Natural killer cell treated with Interleukin-12 subunit alpha and Interleukin-12 subunit beta and Interleukin-15 and Interleukin-18, amount 100 ng/mL, for 72 hours (primary cell): ENCODE measurements around the gene TMEM184A. TPM values are rescaled to one million over a fixed set of nuclear protein-coding genes. Genes with fewer than 3 reads are reported as not detected.
A peak's percentile ranks its signal among the peaks of the same experiment; 100 is the strongest.
"Not testable (repeated sequence)": the region's sequence is repeated elsewhere in the genome, so short reads cannot be mapped to it uniquely, and the experiment has no call there.

Source experiments
- ATAC-seq, 2 donors: fragments of 150-1000 bp; cut with Tn5 transposase in 1 of 2; sonication (Bioruptor Pico), chemical (Tn5 transposase) in 1 of 2; 2 replicates each; pipeline ENCODE4 v1.10.0; 2021
- DNase-seq: peaks from one replicate; pipeline ENCODE4 v3.0.0; 2022; ENCODE audit warnings: low spot score
- H3K27ac Mint-ChIP-seq, 2 donors: 1 replicate in 1 of 2; 2 replicates in 1 of 2; pipeline ENCODE4 v1.8.0; 2022; ENCODE audit warnings: mixed read lengths in 2 of 2, mild to moderate bottlenecking in 1 of 2, moderate library complexity in 1 of 2
- H3K27me3 Mint-ChIP-seq, 2 donors: 1 replicate in 1 of 2; 2 replicates in 1 of 2; pipeline ENCODE4 v1.8.0; 2022; ENCODE audit warnings: mixed read lengths in 2 of 2
- H3K36me3 Mint-ChIP-seq: one replicate; pipeline ENCODE4 v1.8.0; 2022; ENCODE audit warnings: mixed read lengths
- H3K4me1 Mint-ChIP-seq, 2 donors: 1 replicate in 1 of 2; 2 replicates in 1 of 2; pipeline ENCODE4 v1.8.0; 2022; ENCODE audit warnings: low read depth in 2 of 2, mixed read lengths in 2 of 2, mild to moderate bottlenecking in 1 of 2
- H3K4me3 Mint-ChIP-seq: one replicate; pipeline ENCODE4 v1.8.0; 2022; ENCODE audit warnings: mixed read lengths
- H3K9me3 Mint-ChIP-seq: 2 replicates; pipeline ENCODE4 v1.8.0; 2022; ENCODE audit warnings: mixed read lengths
- total RNA-seq, 2 donors: library from RNA; stranded (reverse); gene quantifications; one replicate each; pipeline ENCODE4 v1.2.3, GENCODE V29; 2022

The TMEM184A gene
- total RNA-seq, 2 donors from 2014 or later, result not detected

DNA sequence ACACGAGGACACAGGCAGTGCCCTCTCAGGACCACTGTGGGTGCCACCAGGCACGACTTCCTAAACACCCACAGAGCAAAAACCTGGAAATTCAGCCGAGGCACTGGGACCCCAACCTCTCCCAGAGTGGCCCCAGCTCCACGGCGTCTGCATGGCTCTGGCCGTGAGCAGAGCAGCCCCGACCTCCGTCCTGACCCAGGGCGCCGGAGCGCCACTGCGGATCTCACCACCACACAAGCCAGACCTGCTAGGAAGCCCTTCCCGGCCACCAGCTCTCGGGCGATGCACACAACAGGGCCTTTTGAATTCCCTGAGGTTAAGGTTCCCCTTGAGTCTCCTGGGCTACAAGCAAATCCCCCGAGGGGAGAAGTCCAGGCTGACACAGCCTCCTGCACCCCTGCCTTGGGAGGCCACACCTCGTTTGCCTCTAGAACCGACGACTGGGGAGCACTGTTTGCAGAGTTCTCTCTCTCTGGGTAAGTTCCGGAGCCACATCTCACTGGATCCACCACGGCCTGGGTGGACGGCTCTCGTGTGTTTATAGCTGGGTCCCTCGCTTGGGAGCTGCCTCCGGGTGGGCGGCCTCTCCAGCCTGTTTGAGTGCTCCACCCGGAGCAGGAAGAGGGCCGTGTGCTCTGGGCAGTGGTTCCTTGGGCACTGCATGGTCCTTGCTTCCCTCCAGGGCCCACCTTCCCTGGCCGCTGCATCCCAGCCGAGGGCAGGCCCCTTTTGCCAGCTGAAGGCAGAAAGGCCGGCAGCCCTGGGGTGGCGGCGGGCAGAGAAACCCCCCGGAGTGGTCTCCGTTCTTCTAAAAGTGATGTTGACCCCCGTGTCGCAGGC, 29.4 kb upstream of the TMEM184A start:
- ATAC-seq, result no peak
- H3K27me3 Mint-ChIP-seq, result peaks cover 0 to 3% of the 10 kb centered on the region in 2 donors
- no peak overlapping the region for H3K4me3 Mint-ChIP-seq
- no peak overlapping the region for H3K27ac Mint-ChIP-seq
- no peaks in the 10 kb centered on the region for H3K9me3 Mint-ChIP-seq
- H3K36me3 Mint-ChIP-seq, result no peaks in the 10 kb centered on the region
- DNase-seq, result no peak
- H3K4me1 Mint-ChIP-seq, result peaks cover 0 to under 1% of the 10 kb centered on the region in 2 donors

DNA sequence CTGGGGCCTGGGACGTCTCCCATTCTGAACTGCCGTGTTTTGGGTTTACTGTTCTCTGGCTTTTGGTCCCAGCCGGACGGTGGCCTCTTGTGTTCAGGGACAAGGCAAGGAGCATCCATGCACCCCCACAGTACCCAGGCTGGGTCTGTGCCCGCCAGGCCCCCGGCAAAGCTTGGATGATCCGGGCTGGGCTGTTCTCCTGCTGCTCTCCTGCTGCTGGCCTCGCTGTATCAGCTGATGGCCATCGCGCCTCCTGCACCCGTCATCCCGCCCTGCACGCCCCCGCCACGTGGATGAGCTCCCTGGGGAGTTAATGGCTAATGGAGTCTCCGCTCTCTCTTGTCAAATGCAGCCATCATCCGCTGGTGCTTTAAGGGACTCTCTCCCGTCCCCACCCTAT, 28.7 kb upstream of the TMEM184A start:
- ATAC-seq (no peak), DNase-seq (no peak)
- Mint-ChIP-seq H3K4me3 (no peak overlapping the region), H3K36me3 (no peaks in the 10 kb centered on the region), H3K4me1 (peaks cover 6 to 7% of the 10 kb centered on the region in 2 donors), H3K27me3 (peaks cover 0 to 3% of the 10 kb centered on the region in 2 donors), H3K27ac (no peak overlapping the region), H3K9me3 (no peaks in the 10 kb centered on the region)

- not testable (repeated sequence) for H3K9me3 Mint-ChIP-seq
Measured at GRCh38 chr7:1583241-1583930, 27.4 kb upstream of the TMEM184A start.

GRCh38 chr7:1580422-1581030, 24.5 kb upstream of the TMEM184A start:
- Mint-ChIP-seq H3K4me3 (no peak overlapping the region), H3K4me1 (peaks cover 10 to 15% of the 10 kb centered on the region in 2 donors), H3K27me3 (no peaks in the 10 kb centered on the region), H3K36me3 (no peaks in the 10 kb centered on the region), H3K9me3 (no peaks in the 10 kb centered on the region), H3K27ac (no peak overlapping the region)
- ATAC-seq, result no peak
- DNase-seq, result no peak

More at GRCh38 chr7:1583241-1583930, 27.4 kb upstream of the TMEM184A start:
- not testable (repeated sequence) for H3K4me3 Mint-ChIP-seq, DNase-seq, ATAC-seq, H3K27me3 Mint-ChIP-seq, H3K27ac Mint-ChIP-seq, H3K36me3 Mint-ChIP-seq
- H3K4me1 Mint-ChIP-seq, result peaks cover 10 to 13% of the 10 kb centered on the region in 2 donors

DNA sequence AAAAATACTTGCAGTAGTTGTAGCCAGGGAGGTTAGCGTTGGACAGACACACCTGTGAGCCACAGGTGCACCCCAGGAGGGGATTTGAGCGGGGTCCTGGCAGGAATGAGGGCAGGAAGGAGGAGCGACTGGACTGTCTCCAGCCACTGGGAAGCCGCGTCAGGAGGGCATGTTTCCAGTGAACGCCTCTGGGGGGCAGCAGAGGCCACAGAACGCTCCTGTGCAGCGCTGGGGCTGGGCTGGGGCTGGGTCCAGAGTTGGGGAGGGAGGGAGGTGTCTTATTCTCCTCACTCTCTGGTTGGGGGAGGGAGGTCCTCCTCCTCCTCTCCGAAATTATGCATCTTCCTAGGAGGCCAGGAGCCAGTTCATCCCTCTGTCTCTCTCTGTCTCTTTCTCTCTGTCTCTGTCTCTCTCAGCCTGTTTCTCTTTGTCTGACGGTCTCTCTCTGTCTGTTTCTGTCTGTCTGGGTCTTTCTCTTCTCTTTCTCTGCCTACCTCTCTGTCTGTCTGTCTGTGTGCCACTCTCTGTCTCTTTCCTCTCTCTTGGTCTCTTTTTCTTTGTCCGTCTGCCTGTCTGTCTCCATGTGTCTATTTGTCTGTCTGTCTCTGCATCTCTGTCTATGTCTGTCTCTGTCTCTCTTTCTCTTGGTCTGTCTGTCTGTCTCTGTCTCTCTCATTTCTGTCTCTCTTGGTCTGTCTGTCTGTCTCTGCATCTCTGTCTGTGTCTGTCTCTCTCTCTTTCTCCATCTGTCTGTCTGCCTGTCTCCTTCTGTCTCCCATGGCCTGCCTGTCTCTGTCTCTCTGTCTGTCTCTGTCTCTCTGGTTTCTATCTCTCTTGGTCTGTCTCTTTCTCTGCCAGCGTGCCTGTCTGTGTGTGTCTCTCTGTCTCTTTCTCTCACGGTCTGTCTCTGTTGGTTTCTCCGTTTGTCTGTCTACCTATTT, 23.7 kb upstream of the TMEM184A start:
- no peaks in the 10 kb centered on the region for H3K9me3 Mint-ChIP-seq
- H3K36me3 Mint-ChIP-seq, result no peaks in the 10 kb centered on the region
- peaks cover 10 to 15% of the 10 kb centered on the region in 2 donors for H3K4me1 Mint-ChIP-seq
- DNase-seq (peak; percentile 73), ATAC-seq (peak; percentile 89 to 92)
- no peaks in the 10 kb centered on the region for H3K27me3 Mint-ChIP-seq
- H3K27ac Mint-ChIP-seq, result no peak overlapping the region
- no peak overlapping the region for H3K4me3 Mint-ChIP-seq

GRCh38 chr7:1578513-1578912, 22.5 kb upstream of the TMEM184A start:
- Mint-ChIP-seq H3K4me3 (no peak overlapping the region), H3K4me1 (peaks cover 10 to 15% of the 10 kb centered on the region in 2 donors), H3K27me3 (no peaks in the 10 kb centered on the region), H3K36me3 (no peaks in the 10 kb centered on the region), H3K27ac (no peak overlapping the region), H3K9me3 (no peaks in the 10 kb centered on the region)
- ATAC-seq (no peak), DNase-seq (no peak)

- H3K36me3 Mint-ChIP-seq, result no peaks in the 10 kb centered on the region
- no peaks in the 10 kb centered on the region for H3K9me3 Mint-ChIP-seq
- no peak overlapping the region for H3K27ac Mint-ChIP-seq
- H3K4me1 Mint-ChIP-seq, result peaks cover 14 to 15% of the 10 kb centered on the region in 2 donors
- no peak for DNase-seq
- no peak overlapping the region for H3K4me3 Mint-ChIP-seq
- H3K27me3 Mint-ChIP-seq, result no peaks in the 10 kb centered on the region
- ATAC-seq, result no peak
Measured at GRCh38 chr7:1576521-1577253, 20.7 kb upstream of the TMEM184A start.

DNA sequence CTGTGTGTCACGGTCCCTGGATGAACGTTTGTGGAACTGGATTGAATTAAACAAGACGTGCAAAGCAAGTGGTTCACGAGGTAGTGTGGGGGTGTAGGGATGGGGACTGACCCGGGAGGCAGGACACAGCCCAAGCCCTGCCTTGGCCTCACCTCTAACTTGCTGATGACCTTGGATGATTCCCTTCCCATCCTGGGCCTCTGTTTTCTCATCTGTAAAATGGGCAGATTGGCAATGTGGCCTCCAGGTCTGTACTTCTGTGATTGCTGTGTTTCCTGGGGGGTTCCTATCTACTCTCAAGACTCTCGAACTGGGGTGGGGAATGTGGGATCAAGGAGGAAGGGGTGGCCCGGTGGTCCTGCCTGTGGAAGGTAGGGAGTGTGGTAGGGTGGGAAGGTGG, 19.8 kb upstream of the TMEM184A start:
- Mint-ChIP-seq H3K4me3 (no peak overlapping the region), H3K27me3 (no peaks in the 10 kb centered on the region), H3K36me3 (no peaks in the 10 kb centered on the region), H3K4me1 (peaks cover 15 to 16% of the 10 kb centered on the region in 2 donors), H3K9me3 (no peaks in the 10 kb centered on the region), H3K27ac (no peak overlapping the region)
- ATAC-seq (no peak), DNase-seq (no peak)

DNA sequence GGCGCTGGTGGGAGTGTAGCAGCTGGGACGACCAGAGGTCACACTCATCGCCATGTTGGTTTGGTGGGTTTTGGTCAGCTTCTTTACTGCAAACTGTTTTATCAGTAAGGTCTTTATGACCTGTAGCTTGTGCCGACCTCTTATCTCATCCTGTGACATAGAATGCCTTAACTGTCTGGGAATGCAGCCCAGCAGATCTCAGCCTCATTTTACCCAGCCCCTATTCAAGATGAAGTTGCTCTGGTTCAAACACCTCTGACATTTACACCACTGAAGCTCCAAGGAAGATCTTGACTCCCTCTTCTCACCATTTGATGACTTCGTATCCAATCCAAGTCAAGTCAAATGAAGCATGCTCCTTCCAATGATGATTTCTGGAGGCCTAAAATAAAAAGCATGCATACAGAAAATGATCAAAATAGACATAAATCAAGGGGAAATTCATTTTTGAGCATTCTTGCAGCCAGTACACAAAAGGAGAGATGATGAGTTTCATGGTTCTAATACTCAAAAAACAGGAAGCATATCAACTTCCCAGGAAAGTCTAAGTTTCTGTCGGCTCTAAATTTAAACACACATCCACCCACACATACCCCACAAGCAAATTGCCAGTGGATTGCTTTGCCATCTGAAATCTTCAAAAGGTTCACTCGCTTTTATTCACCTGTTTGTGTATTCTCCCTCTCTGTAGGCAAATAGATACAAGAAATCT, 16.3 kb upstream of the TMEM184A start:
- no peaks in the 10 kb centered on the region for H3K36me3 Mint-ChIP-seq
- H3K27me3 Mint-ChIP-seq, result no peaks in the 10 kb centered on the region
- H3K4me3 Mint-ChIP-seq, result no peak overlapping the region
- H3K9me3 Mint-ChIP-seq, result no peaks in the 10 kb centered on the region
- DNase-seq, result no peak
- peaks cover 9 to 19% of the 10 kb centered on the region in 2 donors for H3K4me1 Mint-ChIP-seq
- peak overlapping the region in 1 of 2 donors; percentile 89 for H3K27ac Mint-ChIP-seq
- ATAC-seq, result no peak

- no peaks in the 10 kb centered on the region for H3K36me3 Mint-ChIP-seq
- H3K27ac Mint-ChIP-seq, result peak within 1 kb of the TSS; percentile 95 to 96
- ATAC-seq, result peak; percentile 95 to 97
- DNase-seq, result peak; percentile 95
- H3K4me1 Mint-ChIP-seq, result peaks cover 9 to 19% of the 10 kb centered on the region in 2 donors
- peak within 1 kb of the TSS; percentile 96 for H3K4me3 Mint-ChIP-seq
- H3K9me3 Mint-ChIP-seq, result no peaks in the 10 kb centered on the region
- no peaks in the 10 kb centered on the region for H3K27me3 Mint-ChIP-seq
Measured at GRCh38 chr7:1569833-1570632, 14.0 kb upstream of the TMEM184A start, which contains the start of gene PSMG3. Gene PSMG3 (minus strand): TSS chr7:1570032. CDS start chr7:1569339, 693 bp downstream.

DNA sequence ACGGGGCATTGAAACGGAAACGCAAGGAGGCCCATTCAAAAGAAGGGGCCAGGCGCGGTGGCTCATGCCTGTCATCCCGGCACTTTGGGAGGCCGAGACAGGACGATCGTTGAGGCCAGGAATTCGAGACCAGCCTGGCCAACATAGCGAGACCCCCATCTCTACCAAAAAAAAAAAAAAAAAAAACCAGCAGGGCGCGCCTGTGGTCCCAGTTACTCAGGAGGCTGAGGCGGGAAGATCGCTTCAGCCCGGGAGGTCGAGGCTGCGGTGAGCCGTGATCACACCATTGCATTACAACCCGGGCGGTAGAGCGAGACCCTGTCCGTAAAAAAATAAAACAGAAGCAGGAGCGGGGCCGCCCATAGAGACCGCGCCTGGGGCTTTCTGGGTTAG, 13.4 kb upstream of the TMEM184A start:
- Mint-ChIP-seq H3K4me3 (peak overlapping the region; percentile 96), H3K36me3 (no peaks in the 10 kb centered on the region), H3K27ac (peak overlapping the region; percentile 95 to 96), H3K9me3 (no peaks in the 10 kb centered on the region), H3K27me3 (no peaks in the 10 kb centered on the region), H3K4me1 (peaks cover 9 to 19% of the 10 kb centered on the region in 2 donors)
- DNase-seq (no peak), ATAC-seq (peak; percentile 34 to 66)
